ENCODE data around the gene VPS37B.

GRCh38 chr12:122920687-122921086 lies 24.8 kb upstream of the VPS37B start:
- TF ChIP-seq CTCF (IDR thresholded peaks at IDR 0.05), result no peak
- no peak for TF ChIP-seq POLR2A (IDR thresholded peaks at IDR 0.05)

Measured in right lobe of liver (tissue), 4 donors.